HL-60 (cell line): ENCODE data around the gene SIX1.

Source experiments
- DNase-seq, 2 experiments: peaks; one replicate each; pipeline ENCODE4 v3.0.0-alpha.2; 2010 to 2020; ENCODE audit warnings: low read depth in 1 of 2, low spot score in 1 of 2
- H3K27ac ChIP-seq: fragments of 250-450 bp; sonication (Bioruptor Pico); replicated peaks from 2 replicates; pipeline ENCODE4 v1.5.1; 2020; ENCODE audit warnings: mild to moderate bottlenecking, moderate library complexity
- H3K27me3 ChIP-seq: fragments of 250-450 bp; sonication (Bioruptor Pico); 2 replicates; pipeline ENCODE4 v1.5.1; 2021; ENCODE audit warnings: mild to moderate bottlenecking, moderate library complexity; ENCODE audit not compliant: insufficient read depth, poor library complexity, severe bottlenecking
- H3K4me3 ChIP-seq: replicated peaks from 2 replicates; pipeline ENCODE4 v1.5.1; 2011; ENCODE audit warnings: mild to moderate bottlenecking, control low read depth, low read length; ENCODE audit not compliant: insufficient read depth
- GABPA ChIP-seq: IDR thresholded peaks from 2 replicates; pipeline ENCODE4 v1.6.1; 2012; ENCODE audit warnings: low read depth
- POLR2AphosphoS5 ChIP-seq: IDR thresholded peaks from 2 replicates; pipeline ENCODE4 v1.6.1; 2012; ENCODE audit warnings: low read depth
- SPI1 ChIP-seq: IDR thresholded peaks from 2 replicates; pipeline ENCODE4 v1.6.1; 2012; ENCODE audit warnings: low read depth, mild to moderate bottlenecking, borderline replicate concordance
- TF ChIP-seq, protein P1 (sequence below): IDR thresholded peaks from one replicate; pipeline ENCODE4 v1.5.1; 2011; ENCODE audit warnings: low read length, control low read depth, inconsistent platforms; ENCODE audit not compliant: insufficient read depth
- TF ChIP-seq, protein P2 (sequence below): IDR thresholded peaks from 2 replicates; pipeline ENCODE4 v1.6.1; 2012; ENCODE audit warnings: low read depth; ENCODE audit not compliant: insufficient replicate concordance

Gene SIX1

DNA sequence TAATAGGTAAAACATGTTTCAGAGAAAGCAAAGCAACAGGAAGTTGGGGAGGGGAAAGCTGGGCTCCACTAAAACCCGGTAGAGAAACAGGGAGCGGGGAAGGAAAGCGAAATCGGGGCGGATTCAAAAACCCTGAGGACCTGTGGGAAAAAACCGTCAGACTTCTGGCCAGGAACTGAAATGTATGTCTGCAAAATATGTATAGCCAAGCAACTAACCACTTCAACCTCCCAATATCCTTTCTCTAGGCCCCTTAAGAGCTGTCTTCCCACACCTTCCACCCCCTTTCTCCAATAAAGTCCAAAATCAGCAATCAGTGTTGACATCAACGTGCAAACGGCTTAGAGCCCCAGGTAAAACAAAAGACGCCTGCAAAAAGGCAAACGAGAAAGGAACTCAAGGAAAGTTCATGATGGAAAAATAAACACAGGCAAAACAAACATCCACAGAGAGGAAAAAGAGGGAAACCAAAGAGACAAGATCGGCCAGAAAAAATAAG, 32.8 kb downstream of the SIX1 start:
- Histone ChIP-seq H3K27ac (no peak overlapping the region), H3K4me3 (no peak overlapping the region), H3K27me3 (peaks cover 4% of the 10 kb centered on the region)
- no peak for TF ChIP-seq POLR2AphosphoS5
- no peak for TF ChIP-seq GABPA
- TF ChIP-seq, protein P1, sequence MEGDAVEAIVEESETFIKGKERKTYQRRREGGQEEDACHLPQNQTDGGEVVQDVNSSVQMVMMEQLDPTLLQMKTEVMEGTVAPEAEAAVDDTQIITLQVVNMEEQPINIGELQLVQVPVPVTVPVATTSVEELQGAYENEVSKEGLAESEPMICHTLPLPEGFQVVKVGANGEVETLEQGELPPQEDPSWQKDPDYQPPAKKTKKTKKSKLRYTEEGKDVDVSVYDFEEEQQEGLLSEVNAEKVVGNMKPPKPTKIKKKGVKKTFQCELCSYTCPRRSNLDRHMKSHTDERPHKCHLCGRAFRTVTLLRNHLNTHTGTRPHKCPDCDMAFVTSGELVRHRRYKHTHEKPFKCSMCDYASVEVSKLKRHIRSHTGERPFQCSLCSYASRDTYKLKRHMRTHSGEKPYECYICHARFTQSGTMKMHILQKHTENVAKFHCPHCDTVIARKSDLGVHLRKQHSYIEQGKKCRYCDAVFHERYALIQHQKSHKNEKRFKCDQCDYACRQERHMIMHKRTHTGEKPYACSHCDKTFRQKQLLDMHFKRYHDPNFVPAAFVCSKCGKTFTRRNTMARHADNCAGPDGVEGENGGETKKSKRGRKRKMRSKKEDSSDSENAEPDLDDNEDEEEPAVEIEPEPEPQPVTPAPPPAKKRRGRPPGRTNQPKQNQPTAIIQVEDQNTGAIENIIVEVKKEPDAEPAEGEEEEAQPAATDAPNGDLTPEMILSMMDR, result no peak
- no peak for TF ChIP-seq SPI1
- TF ChIP-seq, protein P2, sequence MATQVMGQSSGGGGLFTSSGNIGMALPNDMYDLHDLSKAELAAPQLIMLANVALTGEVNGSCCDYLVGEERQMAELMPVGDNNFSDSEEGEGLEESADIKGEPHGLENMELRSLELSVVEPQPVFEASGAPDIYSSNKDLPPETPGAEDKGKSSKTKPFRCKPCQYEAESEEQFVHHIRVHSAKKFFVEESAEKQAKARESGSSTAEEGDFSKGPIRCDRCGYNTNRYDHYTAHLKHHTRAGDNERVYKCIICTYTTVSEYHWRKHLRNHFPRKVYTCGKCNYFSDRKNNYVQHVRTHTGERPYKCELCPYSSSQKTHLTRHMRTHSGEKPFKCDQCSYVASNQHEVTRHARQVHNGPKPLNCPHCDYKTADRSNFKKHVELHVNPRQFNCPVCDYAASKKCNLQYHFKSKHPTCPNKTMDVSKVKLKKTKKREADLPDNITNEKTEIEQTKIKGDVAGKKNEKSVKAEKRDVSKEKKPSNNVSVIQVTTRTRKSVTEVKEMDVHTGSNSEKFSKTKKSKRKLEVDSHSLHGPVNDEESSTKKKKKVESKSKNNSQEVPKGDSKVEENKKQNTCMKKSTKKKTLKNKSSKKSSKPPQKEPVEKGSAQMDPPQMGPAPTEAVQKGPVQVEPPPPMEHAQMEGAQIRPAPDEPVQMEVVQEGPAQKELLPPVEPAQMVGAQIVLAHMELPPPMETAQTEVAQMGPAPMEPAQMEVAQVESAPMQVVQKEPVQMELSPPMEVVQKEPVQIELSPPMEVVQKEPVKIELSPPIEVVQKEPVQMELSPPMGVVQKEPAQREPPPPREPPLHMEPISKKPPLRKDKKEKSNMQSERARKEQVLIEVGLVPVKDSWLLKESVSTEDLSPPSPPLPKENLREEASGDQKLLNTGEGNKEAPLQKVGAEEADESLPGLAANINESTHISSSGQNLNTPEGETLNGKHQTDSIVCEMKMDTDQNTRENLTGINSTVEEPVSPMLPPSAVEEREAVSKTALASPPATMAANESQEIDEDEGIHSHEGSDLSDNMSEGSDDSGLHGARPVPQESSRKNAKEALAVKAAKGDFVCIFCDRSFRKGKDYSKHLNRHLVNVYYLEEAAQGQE, result no peak
- DNase-seq, result no peak

DNA sequence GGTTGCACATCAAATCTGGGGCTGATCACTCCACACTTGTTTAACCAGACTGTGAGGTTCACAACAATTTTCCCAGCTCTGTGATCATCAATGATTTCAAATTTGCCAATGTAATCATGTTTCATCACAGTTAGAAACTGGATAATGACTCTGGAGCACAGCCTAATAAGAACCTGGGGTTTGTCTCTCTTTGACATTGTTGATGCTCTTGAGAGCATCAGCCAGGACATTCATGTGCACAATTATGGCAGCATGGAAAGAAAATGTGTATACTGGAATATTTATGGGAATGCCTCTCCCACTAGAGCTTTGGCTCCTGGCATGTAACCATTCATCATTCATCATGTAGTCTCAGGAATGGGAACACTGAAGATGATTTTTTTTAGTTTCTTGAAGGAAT, 47.0 kb downstream of the SIX1 start:
- Histone ChIP-seq H3K27ac (no peak overlapping the region), H3K27me3 (peaks cover 4% of the 10 kb centered on the region), H3K4me3 (no peak overlapping the region)
- no peak for DNase-seq
- TF ChIP-seq, protein P1, result no peak
- no peak for TF ChIP-seq SPI1
- no peak for TF ChIP-seq POLR2AphosphoS5
- TF ChIP-seq, protein P2, result no peak
- no peak for TF ChIP-seq GABPA

DNA sequence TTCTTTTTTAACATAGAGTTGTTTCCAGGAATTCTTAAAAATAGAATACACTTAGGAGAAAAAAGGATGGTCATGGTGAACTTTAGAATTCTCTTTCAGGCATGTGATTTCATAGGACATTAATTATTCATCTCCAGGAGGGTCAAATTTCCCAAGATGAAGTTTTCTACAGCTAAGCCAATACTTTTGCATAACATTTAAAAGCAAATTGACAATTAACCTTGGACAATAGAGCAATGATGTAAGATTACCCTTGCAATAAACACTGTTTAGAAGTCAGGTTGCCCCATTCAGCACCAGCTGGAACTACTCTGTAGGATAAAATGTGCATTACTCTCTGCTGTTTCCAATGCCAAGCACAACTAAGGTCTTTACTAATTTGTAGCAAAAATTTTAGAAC, 49.5 kb downstream of the SIX1 start:
- H3K27me3 ChIP-seq, result peaks cover 4% of the 10 kb centered on the region
- no peak overlapping the region for H3K4me3 ChIP-seq
- H3K27ac ChIP-seq, result no peak overlapping the region
- no peak for TF ChIP-seq GABPA
- TF ChIP-seq, protein P2, result no peak
- TF ChIP-seq, protein P1, result no peak
- no peak for TF ChIP-seq SPI1
- TF ChIP-seq POLR2AphosphoS5, result no peak
- DNase-seq, result no peak
